GM21619 (cell line): ENCODE results near the gene TMEM178B.

Source experiments
- ATAC-seq: cut with Tn5 transposase; IDR thresholded peaks from one replicate; pipeline ENCODE4 v1.9.1; 2021; ENCODE audit not compliant: unreplicated experiment

The TMEM178B gene

GRCh38 chr7:141456711-141457110 lies 382.8 kb downstream of the TMEM178B start:
- no peak for ATAC-seq

GRCh38 chr7:141460781-141461715 lies 387.2 kb downstream of the TMEM178B start:
- no peak for ATAC-seq

GRCh38 chr7:141461924-141462323 lies 388.1 kb downstream of the TMEM178B start:
- no peak for ATAC-seq

GRCh38 chr7:141462958-141463357 lies 389.1 kb downstream of the TMEM178B start:
- no peak for ATAC-seq

GRCh38 chr7:141463986-141464385 lies 390.1 kb downstream of the TMEM178B start:
- no peak for ATAC-seq

DNA sequence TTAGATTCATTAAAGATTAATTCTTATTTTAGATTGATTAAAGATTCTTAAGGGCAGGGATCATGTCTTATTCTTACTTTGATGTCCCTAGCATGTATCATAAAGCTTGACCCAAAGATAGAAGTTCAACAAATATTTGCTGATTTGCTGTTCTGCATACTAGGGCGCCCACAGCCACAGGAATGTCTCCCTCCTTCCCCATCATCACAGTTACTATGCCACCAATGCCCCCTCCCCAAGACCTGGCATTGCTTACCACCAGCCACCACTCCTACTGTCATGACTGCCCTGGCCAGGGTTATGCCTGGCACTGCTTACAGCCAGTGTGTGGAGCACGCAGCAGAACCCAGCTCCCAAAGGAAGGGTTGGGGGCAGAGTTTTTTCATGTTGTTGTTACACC lies 390.7 kb downstream of the TMEM178B start:
- no peak for ATAC-seq

DNA sequence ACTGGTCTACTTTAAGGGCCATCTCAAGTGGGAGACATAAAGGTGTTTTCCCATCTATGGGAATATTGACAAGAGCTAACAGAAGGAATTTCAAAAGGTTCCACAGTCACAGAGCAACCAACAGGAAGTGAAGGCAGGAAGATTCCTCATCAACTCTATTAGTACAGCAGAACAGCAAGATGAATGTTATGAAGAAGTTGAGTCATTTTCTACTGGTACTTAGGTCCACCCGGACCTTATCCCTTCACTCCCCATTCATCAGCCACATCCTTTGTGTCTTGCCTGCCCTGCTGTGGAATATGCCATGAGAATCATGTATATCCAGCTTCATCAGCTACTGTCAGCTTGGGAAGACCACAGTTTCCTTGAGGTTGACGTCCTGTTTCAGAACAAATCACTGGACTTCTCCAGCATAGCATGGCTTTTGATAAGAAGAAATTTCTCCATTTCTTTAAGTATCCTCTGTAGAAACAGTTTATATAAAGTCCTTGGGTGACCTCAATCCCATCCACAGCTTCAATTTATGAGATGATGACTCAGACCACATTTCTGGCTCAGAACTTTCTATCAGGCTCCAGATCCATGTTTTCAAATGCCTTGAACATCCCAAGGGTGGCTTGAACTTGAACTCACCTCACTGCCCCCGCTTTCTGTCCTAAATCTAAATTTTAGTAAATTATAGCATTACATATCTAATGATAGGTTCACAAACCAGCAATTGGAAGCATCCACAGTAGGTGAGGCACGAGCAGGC lies 392.5 kb downstream of the TMEM178B start:
- ATAC-seq: no peak

DNA sequence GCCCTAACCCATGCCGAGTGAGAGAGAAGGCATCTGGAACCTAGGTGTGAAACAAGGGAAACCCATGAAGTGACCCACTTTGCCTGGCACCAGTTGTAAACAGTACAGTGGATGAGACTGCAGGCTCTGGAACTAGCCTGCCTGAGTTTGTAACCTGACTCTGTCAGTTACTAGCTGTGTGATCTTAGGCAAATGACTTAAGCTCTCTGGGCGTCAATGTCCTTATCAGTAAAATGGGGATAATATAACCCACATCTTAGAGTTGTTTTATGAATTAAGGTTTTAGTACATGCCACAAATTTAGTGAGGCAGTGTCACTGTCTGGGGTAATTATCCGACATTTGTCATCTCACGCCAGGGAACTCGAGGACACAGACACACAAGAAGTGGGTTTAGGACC lies 394.5 kb downstream of the TMEM178B start:
- ATAC-seq: no peak

DNA sequence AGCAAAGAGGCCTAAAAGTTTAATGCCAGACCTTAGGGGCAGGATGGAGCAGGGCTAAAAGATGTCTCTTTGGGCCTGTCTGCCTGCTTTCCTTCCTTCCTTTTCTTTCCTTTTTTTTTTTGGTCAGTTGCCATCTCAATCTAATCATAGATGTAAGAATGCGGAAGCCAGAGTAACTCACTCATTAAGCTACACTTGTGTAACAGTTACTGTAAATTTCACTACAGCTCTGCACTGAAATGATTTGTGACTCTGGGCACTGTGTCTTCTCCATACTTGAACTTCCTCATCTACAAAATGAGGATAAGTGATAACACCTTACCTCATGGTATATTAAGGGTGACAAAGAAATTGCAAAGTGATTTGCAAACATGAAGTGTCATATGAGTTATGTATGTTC lies 401.8 kb downstream of the TMEM178B start:
- no peak for ATAC-seq

GRCh38 chr7:141477865-141478264 lies 404.0 kb downstream of the TMEM178B start:
- ATAC-seq: no peak

DNA sequence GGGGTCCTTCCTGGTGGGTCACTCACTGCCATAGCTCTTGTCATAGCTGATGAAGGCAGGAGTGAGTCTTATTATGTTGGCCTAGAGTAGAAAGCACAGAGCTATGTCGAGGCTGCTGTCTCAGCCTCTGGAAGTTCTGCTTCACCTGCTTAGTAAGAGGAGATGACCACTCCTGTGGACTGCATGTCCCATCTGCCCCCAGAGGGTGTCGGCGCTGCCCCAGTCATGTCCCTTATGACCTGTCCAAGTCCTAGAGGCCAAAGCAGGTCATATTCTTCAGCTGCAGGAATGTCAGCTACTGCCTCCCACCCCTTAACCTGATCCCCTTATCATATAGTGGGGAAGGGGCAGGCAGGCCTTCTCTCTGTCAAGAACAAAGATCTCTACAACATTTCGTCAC lies 405.0 kb downstream of the TMEM178B start:
- ATAC-seq: no peak

DNA sequence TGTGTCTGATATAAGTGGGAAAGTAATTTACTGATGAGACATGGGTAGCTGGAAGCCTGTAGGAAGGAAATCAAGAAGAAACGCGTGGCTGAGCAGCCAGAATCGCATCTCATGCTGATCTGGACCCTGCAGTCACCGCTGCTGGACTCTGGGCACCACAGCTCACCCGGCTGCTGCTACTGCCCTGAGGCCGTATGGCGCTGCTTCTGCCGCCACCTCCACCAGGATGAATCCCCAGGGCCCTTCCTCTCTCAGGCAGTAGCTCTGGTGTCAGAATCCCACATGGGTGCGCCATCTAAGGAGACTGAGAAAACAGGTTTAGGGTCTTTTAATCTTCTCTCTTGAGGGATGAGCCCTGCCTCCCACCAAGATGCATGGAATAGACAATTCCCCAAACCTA lies 407.1 kb downstream of the TMEM178B start:
- no peak for ATAC-seq

- ATAC-seq: no peak
Observed at GRCh38 chr7:141481971-141482370, 408.1 kb downstream of the TMEM178B start.

- peak; percentile 66 for ATAC-seq
Observed at GRCh38 chr7:141483044-141483443, 409.2 kb downstream of the TMEM178B start.

DNA sequence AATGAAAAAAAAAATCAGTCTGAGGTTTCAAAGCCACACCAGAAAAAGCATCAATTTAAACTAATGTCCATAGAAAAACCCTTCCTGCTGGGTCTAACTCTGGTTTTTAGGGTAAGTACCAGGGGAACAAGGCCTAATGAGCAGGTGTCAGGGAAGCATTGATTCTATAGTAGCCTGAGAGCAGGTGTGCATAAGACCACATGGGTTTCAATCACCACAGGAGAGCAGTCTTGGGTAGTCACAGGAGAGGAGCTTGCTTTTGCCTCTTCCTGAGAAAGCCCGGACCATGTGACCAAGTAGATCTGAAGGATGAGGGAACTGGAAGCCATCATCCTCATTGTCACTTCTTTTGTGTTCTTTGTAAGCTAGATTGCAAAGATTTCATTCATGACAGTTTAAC lies 411.0 kb downstream of the TMEM178B start:
- no peak for ATAC-seq

DNA sequence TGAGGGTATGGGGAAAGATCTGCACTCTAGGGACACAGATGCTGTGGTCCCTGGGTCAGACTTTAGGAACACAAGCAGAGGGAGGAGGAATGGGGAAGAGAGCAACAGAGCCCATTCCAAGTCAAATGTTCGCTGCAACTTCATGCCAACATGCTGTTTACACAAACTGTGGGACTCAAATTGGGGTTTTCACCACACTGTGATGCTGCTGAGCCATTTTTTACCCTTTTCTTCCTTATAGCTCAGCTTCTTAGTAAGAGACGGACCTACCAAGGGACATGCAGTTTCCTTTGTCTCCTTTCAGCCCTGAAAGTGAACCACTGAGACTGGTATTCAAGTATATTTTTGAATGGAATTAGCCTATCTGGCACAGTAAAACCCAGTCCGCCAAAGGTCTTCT lies 413.1 kb downstream of the TMEM178B start:
- no peak for ATAC-seq

DNA sequence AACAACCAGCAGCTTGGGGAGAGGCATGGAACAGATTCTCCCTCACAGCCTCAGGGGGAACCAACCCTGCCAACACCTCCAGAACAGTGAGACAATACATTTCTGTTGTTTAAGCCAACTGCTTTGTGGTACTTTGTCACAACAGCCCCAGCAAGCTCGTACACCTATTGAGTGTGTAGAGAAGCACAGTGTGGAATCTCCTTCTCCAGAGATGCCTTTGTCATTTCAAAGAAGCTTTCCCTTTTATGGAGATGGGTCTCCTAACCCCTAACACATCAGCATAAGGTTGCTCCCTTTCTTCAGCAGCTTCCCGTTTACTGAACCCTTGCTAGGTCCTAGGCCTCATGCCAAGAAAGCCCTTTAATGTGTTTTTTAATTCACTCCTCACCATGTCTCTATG lies 416.6 kb downstream of the TMEM178B start:
- no peak for ATAC-seq

DNA sequence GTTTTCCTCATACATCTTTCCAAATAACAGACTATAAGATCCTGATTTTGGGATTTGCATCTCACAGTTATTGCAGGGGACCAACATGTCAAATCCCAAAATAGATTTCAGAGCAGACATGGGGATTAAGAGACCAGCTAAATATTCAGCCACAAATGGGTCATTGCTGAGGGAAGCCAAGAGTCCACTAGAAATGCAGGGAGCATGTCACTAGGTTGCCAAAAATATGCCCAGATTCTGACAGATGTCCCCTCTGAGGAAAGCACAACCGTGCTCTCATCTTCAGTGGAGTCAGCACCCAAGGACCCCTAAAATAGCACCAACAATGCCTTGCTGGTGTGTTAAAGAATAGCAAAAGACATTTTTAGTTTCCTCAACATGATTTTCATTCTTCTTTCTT lies 421.2 kb downstream of the TMEM178B start:
- no peak for ATAC-seq

DNA sequence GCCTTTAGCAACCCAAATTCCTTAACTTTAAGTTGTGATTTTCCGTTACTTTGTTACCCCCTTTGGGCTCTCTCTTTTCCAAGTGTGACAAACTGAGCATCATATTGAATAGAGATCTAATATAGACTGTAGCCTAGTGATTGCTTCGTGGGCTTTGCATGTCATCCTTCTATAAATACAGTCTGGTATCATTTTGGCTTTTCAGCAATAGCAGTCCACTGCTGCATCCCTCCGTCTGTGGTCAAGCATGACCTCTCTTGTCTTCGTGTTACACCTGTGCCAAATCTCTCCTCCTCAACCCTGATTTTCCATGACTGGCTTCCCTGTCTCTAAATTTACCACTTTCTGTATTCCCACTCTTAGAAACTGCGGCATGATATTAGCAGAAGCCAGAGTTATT lies 423.5 kb downstream of the TMEM178B start:
- no peak for ATAC-seq

- no peak for ATAC-seq
Observed at GRCh38 chr7:141500608-141501007, 426.7 kb downstream of the TMEM178B start.

- no peak for ATAC-seq
Observed at GRCh38 chr7:141501451-141501850, 427.6 kb downstream of the TMEM178B start.

DNA sequence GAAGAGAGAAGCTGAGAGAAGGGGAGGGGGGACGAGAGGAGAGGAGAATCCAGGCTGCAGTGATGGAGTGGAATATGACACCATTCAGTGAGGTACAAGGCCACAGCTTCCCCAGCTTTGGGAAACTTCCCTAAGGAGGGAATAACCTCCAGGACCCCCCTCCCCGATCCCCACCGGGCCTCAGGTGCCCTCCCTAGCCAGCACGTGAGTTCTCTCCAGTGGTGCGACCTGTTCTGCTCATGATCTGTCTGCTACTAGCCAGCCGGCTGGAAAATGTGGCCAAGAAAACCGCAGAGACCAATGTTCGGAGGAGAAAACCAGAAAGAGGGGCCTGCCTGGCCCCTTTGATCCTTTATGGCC lies 437.4 kb downstream of the TMEM178B start:
- ATAC-seq: no peak
